HEK293 (cell line): ENCODE results near the gene OXSR1.

Experiments
- CTCF ChIA-PET: fragments of 350-600 bp; formaldehyde crosslinking; extraction: SDS; loops from one replicate; lab custom pipeline; 2021; ENCODE audit warnings: antibody characterized with exemption; lab: Yijun Ruan, JAX
- POLR2A ChIA-PET: fragments of 300-600 bp; formaldehyde crosslinking; extraction: SDS; loops from one replicate; lab custom pipeline; 2020; ENCODE audit warnings: antibody characterized with exemption, inconsistent platforms; lab: Yijun Ruan, JAX
- H3K27ac ChIP-seq: fragments of 200-500 bp; sonication (Bioruptor generic); 2 replicates; pipeline ENCODE4 v1.5.1; 2014; ENCODE audit warnings: low read depth, low read length, control low read depth, inconsistent platforms; ENCODE audit errors: extremely low read depth
- H3K36me3 ChIP-seq, 2 experiments: fragments of 200-500 bp in 1 of 2; sonication (Bioruptor generic) in 1 of 2; 1 replicate in 1 of 2; 2 replicates in 1 of 2; pipeline ENCODE4 v1.5.1; 2014 to 2017; ENCODE audit warnings: inconsistent platforms in 2 of 2, low read length in 2 of 2; ENCODE audit not compliant: control insufficient read depth in 2 of 2, insufficient read depth in 1 of 2
- H3K4me1 ChIP-seq: fragments of 200-500 bp; sonication (Bioruptor generic); 2 replicates; pipeline ENCODE4 v1.5.1; 2014; ENCODE audit warnings: mild to moderate bottlenecking, low read length, inconsistent platforms; ENCODE audit not compliant: control insufficient read depth, insufficient read depth
- H3K4me3 ChIP-seq: 2 replicates; pipeline ENCODE4 v1.5.1; 2011; ENCODE audit warnings: low read depth, mild to moderate bottlenecking, control low read depth, low read length, moderate library complexity
- H3K9me3 ChIP-seq: fragments of 200-500 bp; sonication (Bioruptor generic); 2 replicates; pipeline ENCODE4 v1.5.1; 2014; ENCODE audit warnings: low read depth, low read length, inconsistent platforms; ENCODE audit not compliant: control insufficient read depth, insufficient read depth
- EGR2 ChIP-seq: fragments of 450-650 bp; formaldehyde crosslinking; IDR thresholded peaks from 2 replicates; pipeline ENCODE4 v1.5.1; 2016; ENCODE audit warnings: low read depth, missing biosample characterization, missing genetic modification characterization
- FEZF1 ChIP-seq: fragments of 450-650 bp; formaldehyde crosslinking; IDR thresholded peaks from 2 replicates; pipeline ENCODE4 v1.5.1; 2016; ENCODE audit warnings: missing biosample characterization, missing genetic modification characterization
- GLIS2 ChIP-seq: fragments of 450-650 bp; formaldehyde crosslinking; IDR thresholded peaks from 2 replicates; pipeline ENCODE4 v1.5.1; 2016; ENCODE audit warnings: missing biosample characterization, missing genetic modification characterization
- KLF1 ChIP-seq: fragments of 450-650 bp; formaldehyde crosslinking; IDR thresholded peaks from 2 replicates; pipeline ENCODE4 v1.5.1; 2016; ENCODE audit warnings: missing biosample characterization, missing genetic modification characterization
- PRDM1 ChIP-seq: fragments of 450-650 bp; formaldehyde crosslinking; IDR thresholded peaks from 2 replicates; pipeline ENCODE4; 2016; ENCODE audit warnings: missing biosample characterization, missing genetic modification characterization
- SP3 ChIP-seq: fragments of 450-650 bp; formaldehyde crosslinking; IDR thresholded peaks from 2 replicates; pipeline ENCODE4 v1.5.1; 2016; ENCODE audit warnings: missing biosample characterization, missing genetic modification characterization
- WT1 ChIP-seq: fragments of 450-650 bp; formaldehyde crosslinking; IDR thresholded peaks from 2 replicates; pipeline ENCODE4 v1.5.1; 2016; ENCODE audit warnings: missing biosample characterization, missing genetic modification characterization
- ZBTB1 ChIP-seq: fragments of 450-650 bp; formaldehyde crosslinking; IDR thresholded peaks from 2 replicates; pipeline ENCODE4 v1.5.1; 2016; ENCODE audit warnings: missing biosample characterization, missing genetic modification characterization
- ZBTB17 ChIP-seq: fragments of 450-650 bp; formaldehyde crosslinking; IDR thresholded peaks from 2 replicates; pipeline ENCODE4 v1.5.1; 2016; ENCODE audit warnings: missing biosample characterization, missing genetic modification characterization
- ZBTB48 ChIP-seq: fragments of 450-650 bp; formaldehyde crosslinking; IDR thresholded peaks from 2 replicates; pipeline ENCODE4 v1.5.1; 2016; ENCODE audit warnings: missing biosample characterization, missing genetic modification characterization
- ZFHX2 ChIP-seq: fragments of 450-650 bp; formaldehyde crosslinking; conservative IDR thresholded peaks from 2 replicates; pipeline ENCODE4 v1.5.1; 2016; ENCODE audit warnings: missing biosample characterization, missing genetic modification characterization
- ZFP69B ChIP-seq: fragments of 450-650 bp; formaldehyde crosslinking; IDR thresholded peaks from 2 replicates; pipeline ENCODE4 v1.5.1; 2016; ENCODE audit warnings: missing biosample characterization, missing genetic modification characterization
- ZIC2 ChIP-seq: fragments of 450-650 bp; formaldehyde crosslinking; IDR thresholded peaks from 2 replicates; pipeline ENCODE4 v1.5.1; 2016; ENCODE audit warnings: missing biosample characterization, missing genetic modification characterization
- ZNF10 ChIP-seq: fragments of 450-650 bp; formaldehyde crosslinking; IDR thresholded peaks from 2 replicates; pipeline ENCODE4 v1.5.1; 2017; ENCODE audit warnings: missing biosample characterization, missing genetic modification characterization
- ZNF121 ChIP-seq: fragments of 450-650 bp; formaldehyde crosslinking; IDR thresholded peaks from 2 replicates; pipeline ENCODE4 v1.5.1; 2016; ENCODE audit warnings: missing biosample characterization, missing genetic modification characterization
- ZNF561 ChIP-seq: fragments of 450-650 bp; IDR thresholded peaks from 2 replicates; pipeline ENCODE4 v1.5.1; 2018; ENCODE audit warnings: missing biosample characterization, missing genetic modification characterization, borderline replicate concordance
- ZNF571 ChIP-seq: fragments of 450-650 bp; formaldehyde crosslinking; IDR thresholded peaks from 2 replicates; pipeline ENCODE4 v1.5.0; 2017; ENCODE audit warnings: missing biosample characterization, missing genetic modification characterization
- ZNF664 ChIP-seq: fragments of 450-650 bp; formaldehyde crosslinking; IDR thresholded peaks from 2 replicates; pipeline ENCODE4 v1.5.1; 2016; ENCODE audit warnings: missing biosample characterization, missing genetic modification characterization
- ZNF747 ChIP-seq: fragments of 450-650 bp; formaldehyde crosslinking; IDR thresholded peaks from 2 replicates; pipeline ENCODE4 v1.5.1; 2016; ENCODE audit warnings: missing biosample characterization, missing genetic modification characterization
- TF ChIP-seq, protein P1 (sequence below): fragments of 450-650 bp; formaldehyde crosslinking; IDR thresholded peaks from 2 replicates; pipeline ENCODE4 v1.5.1; 2016; ENCODE audit warnings: missing biosample characterization, missing genetic modification characterization
- TF ChIP-seq, protein P2 (sequence below): fragments of 450-650 bp; IDR thresholded peaks from 2 replicates; pipeline ENCODE4 v1.5.1; 2018; ENCODE audit warnings: missing biosample characterization, mild to moderate bottlenecking, missing genetic modification characterization
- TF ChIP-seq, protein P3 (sequence below): IDR thresholded peaks from 2 replicates; pipeline ENCODE4 v1.6.1; 2011; ENCODE audit warnings: mild to moderate bottlenecking, low read depth, low read length, borderline replicate concordance
- TF ChIP-seq, protein P4 (sequence below): fragments of 450-650 bp; formaldehyde crosslinking; IDR thresholded peaks from 2 replicates; pipeline ENCODE4 v1.5.1; 2016; ENCODE audit warnings: missing biosample characterization, missing genetic modification characterization

Gene OXSR1

DNA sequence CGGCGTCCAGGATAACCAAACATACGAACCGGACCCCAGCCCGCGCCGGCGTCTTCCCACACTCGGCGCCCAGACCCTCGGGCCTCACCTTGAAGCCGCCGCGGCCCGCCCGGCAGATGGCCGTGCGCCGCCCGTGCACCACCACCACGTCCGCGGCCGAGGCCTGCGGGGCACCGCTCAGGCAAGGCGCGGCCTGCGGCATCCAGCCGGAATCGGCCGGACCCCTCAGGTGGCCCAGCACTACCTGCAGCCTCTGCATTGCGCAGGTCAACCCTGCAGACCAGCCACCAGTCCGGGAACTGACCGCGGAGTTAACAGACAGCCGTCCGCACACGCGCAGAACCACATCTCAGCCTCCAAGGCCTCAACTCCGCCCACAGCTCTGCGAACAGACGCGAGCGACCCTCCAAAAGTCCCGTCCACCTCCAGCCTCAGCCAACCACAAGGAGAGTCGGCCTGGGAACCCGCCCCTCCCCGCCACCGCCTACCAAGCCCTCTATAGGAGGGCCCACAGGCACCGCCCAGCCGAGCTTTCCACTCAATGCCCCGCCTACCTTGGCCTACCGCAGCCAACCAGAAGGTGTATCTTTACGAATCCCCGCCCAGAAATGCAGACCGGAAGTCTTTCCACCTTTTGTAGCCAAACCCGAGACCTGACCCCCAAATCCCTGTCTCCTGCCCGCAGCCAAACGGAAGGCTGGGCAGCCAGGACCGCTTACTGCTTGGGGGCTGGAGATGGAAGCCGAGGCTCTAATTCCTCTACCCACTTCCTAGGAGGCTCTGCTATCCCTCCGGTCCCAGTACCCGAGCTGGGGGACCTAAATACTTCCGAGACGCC is 28.3 kb upstream of the OXSR1 start, which contains the start of gene ACAA1 (continued):
- TF ChIP-seq ZNF121 (no peak), ZNF747 (no peak), ZBTB17 (tag by site-specific recombination) (no peak), SP3 (tag by site-specific recombination) (peak; percentile 90), PRDM1 (tag by site-specific recombination) (no peak), GLIS2 (peak; percentile 17; the same call in 1 of the 2 replicates), ZNF571 (tag by site-specific recombination) (no peak), ZBTB1 (no peak), ZNF561 (tag by site-specific recombination) (no peak), ZNF10 (no peak), WT1 (tag by site-specific recombination) (no peak), KLF1 (tag by site-specific recombination) (no peak), EGR2 (tag by site-specific recombination) (peak; percentile 26; the same call in 1 of the 2 replicates), ZFHX2 (no peak), FEZF1 (no peak)
- TF ChIP-seq, protein P1, sequence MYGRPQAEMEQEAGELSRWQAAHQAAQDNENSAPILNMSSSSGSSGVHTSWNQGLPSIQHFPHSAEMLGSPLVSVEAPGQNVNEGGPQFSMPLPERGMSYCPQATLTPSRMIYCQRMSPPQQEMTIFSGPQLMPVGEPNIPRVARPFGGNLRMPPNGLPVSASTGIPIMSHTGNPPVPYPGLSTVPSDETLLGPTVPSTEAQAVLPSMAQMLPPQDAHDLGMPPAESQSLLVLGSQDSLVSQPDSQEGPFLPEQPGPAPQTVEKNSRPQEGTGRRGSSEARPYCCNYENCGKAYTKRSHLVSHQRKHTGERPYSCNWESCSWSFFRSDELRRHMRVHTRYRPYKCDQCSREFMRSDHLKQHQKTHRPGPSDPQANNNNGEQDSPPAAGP (tag by site-specific recombination), result no peak
- TF ChIP-seq, protein P2, sequence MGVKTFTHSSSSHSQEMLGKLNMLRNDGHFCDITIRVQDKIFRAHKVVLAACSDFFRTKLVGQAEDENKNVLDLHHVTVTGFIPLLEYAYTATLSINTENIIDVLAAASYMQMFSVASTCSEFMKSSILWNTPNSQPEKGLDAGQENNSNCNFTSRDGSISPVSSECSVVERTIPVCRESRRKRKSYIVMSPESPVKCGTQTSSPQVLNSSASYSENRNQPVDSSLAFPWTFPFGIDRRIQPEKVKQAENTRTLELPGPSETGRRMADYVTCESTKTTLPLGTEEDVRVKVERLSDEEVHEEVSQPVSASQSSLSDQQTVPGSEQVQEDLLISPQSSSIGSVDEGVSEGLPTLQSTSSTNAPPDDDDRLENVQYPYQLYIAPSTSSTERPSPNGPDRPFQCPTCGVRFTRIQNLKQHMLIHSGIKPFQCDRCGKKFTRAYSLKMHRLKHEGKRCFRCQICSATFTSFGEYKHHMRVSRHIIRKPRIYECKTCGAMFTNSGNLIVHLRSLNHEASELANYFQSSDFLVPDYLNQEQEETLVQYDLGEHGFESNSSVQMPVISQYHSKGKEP (tag by site-specific recombination), result no peak
- TF ChIP-seq, protein P3, sequence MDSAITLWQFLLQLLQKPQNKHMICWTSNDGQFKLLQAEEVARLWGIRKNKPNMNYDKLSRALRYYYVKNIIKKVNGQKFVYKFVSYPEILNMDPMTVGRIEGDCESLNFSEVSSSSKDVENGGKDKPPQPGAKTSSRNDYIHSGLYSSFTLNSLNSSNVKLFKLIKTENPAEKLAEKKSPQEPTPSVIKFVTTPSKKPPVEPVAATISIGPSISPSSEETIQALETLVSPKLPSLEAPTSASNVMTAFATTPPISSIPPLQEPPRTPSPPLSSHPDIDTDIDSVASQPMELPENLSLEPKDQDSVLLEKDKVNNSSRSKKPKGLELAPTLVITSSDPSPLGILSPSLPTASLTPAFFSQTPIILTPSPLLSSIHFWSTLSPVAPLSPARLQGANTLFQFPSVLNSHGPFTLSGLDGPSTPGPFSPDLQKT, result peak; percentile 43; the same call in 1 of the 2 replicates
- TF ChIP-seq, protein P4, sequence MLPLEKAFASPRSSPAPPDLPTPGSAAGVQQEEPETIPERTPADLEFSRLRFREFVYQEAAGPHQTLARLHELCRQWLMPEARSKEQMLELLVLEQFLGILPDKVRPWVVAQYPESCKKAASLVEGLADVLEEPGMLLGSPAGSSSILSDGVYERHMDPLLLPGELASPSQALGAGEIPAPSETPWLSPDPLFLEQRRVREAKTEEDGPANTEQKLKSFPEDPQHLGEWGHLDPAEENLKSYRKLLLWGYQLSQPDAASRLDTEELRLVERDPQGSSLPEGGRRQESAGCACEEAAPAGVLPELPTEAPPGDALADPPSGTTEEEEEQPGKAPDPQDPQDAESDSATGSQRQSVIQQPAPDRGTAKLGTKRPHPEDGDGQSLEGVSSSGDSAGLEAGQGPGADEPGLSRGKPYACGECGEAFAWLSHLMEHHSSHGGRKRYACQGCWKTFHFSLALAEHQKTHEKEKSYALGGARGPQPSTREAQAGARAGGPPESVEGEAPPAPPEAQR (tag by site-specific recombination), result no peak

DNA sequence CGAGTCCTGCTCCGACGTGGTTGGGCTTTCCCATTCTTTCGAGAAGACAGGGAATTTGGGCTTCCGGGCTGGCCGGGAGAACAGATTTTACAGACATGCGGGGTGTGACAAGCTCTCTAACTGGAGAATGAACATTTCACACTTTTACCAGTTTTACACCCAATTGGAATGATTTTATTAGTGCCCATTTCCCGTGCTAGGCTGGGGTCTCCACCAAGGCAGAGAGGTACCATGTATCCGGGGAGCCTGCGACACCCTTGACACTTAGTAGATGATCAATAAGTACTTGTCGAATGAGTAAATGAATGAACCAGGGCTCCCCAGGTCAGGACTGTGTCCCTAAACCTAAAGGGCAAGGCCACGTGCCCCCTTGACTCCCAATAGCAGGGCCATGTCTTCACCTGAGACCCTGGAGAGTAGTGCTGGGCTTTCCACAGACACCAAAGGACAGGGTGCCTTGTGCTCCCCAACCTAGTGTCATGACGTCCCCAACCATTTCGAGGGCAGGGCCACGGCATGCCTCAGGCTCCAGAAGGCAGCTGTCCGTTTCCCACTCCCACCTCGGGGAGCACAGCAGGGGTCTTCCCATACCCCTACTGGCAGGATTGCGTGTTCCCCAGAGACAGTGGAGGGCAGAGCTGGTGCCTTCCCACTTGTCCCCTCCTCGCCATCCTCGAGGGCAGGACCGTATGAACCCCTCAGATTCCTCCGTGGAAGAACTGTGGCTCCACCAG is 27.6 kb upstream of the OXSR1 start:
- Histone ChIP-seq H3K36me3 (peaks cover 0 to 25% of the 10 kb centered on the region in 2 experiments; a peak in 1 of 3 replicates), H3K4me1 (no peaks in the 10 kb centered on the region), H3K9me3 (no peaks in the 10 kb centered on the region), H3K4me3 (peak overlapping the region; percentile 66), H3K27ac (no peak overlapping the region)
- TF ChIP-seq ZIC2, result peak; percentile 6; the same call in 1 of the 2 replicates
- 0 out of 2 replicates have a peak, but pooled peaks have one; percentile 17 for TF ChIP-seq ZNF664 (tag by site-specific recombination)
- no peak for TF ChIP-seq ZFP69B
- TF ChIP-seq ZBTB48, result 0 out of 2 replicates have a peak, but pooled peaks have one; percentile 12
- ChIA-PET POLR2A (interaction anchor here (0.6 to 3.5 kb wide), 16 partner anchors 10 to 318 kb away, joined by 3 to 48 read pairs (median 5); partner anchors contain the start of genes ACVR2B, OXSR1 and XYLB), CTCF (no interaction called here)
